Measurements from ENCODE around the gene ASGR1.

GRCh38 chr17:7191069-7191468 is 11.9 kb upstream of the ASGR1 start:
- TF ChIP-seq POLR2A (IDR thresholded peaks at IDR 0.05) (no peak), CTCF (IDR thresholded peaks at IDR 0.05) (no peak)

Measured in stomach (tissue), 4 donors.